ENCODE measurements around the gene VTN.

DNA sequence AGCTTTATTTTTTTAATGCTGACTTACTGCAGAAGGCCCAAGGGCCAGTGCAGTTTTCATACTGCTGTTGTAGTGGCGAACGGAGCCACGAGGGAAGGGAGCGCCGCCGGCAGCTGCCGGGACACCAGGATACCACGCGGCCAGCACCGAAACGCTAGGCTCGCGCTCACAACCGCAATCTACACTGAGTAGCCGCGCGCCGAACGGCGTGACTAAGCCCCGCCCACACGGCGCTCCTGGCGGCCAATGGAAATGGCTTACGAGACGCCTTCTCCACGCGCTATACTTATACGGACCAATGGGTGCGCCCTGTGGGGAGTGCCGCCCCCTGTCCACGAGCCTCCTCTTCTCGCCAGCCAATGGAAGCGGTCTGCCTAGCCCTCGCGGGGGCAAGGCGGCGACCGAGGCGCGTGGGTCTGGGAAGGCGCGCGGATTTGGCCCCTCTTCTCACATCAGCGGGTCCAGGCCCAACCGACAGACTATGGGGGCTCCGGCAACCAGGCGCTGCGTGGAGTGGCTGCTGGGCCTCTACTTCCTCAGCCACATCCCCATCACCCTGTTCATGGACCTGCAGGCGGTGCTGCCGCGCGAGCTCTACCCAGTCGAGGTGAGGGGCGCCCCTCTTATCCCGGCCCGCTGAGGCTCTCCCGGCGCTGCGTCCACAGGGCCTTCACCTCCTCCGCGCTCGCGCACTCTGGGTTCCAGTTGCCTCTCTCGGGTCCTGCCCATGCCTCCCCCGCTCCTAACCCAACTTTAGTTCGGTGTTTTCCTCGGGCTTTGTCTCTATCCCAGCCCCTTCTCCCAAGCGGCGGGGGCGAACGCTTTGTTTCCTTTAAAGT is 51.1 kb downstream of the VTN start, which contains the start of gene TMEM97:
- TF ChIP-seq MYC (IDR thresholded peaks at IDR 0.05; ENCODE audit: borderline replicate concordance, low read length) (peak; percentile 86; the same call in 1 of the 2 replicates), USF2 (IDR thresholded peaks at IDR 0.05) (peak; percentile 51; the same call in 1 of the 2 replicates), EP300 (IDR thresholded peaks at IDR 0.05) (no peak), ESRRA (IDR thresholded peaks at IDR 0.05; ENCODE audit: borderline replicate concordance, low read length) (no peak), POLR2AphosphoS2 (conservative IDR thresholded peaks at IDR 0.05; ENCODE audit: low read length) (no peak), KDM1A (IDR thresholded peaks at IDR 0.05; ENCODE audit: low read depth) (no peak), NFE2L2 (conservative IDR thresholded peaks at IDR 0.05; ENCODE audit: low read length) (no peak), CHD2 (IDR thresholded peaks at IDR 0.05; ENCODE audit: low read length, partially characterized antibody) (no peak)
- TF ChIP-seq, protein P1, sequence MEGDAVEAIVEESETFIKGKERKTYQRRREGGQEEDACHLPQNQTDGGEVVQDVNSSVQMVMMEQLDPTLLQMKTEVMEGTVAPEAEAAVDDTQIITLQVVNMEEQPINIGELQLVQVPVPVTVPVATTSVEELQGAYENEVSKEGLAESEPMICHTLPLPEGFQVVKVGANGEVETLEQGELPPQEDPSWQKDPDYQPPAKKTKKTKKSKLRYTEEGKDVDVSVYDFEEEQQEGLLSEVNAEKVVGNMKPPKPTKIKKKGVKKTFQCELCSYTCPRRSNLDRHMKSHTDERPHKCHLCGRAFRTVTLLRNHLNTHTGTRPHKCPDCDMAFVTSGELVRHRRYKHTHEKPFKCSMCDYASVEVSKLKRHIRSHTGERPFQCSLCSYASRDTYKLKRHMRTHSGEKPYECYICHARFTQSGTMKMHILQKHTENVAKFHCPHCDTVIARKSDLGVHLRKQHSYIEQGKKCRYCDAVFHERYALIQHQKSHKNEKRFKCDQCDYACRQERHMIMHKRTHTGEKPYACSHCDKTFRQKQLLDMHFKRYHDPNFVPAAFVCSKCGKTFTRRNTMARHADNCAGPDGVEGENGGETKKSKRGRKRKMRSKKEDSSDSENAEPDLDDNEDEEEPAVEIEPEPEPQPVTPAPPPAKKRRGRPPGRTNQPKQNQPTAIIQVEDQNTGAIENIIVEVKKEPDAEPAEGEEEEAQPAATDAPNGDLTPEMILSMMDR (IDR thresholded peaks at IDR 0.05): no peak
- TF ChIP-seq, protein P2, sequence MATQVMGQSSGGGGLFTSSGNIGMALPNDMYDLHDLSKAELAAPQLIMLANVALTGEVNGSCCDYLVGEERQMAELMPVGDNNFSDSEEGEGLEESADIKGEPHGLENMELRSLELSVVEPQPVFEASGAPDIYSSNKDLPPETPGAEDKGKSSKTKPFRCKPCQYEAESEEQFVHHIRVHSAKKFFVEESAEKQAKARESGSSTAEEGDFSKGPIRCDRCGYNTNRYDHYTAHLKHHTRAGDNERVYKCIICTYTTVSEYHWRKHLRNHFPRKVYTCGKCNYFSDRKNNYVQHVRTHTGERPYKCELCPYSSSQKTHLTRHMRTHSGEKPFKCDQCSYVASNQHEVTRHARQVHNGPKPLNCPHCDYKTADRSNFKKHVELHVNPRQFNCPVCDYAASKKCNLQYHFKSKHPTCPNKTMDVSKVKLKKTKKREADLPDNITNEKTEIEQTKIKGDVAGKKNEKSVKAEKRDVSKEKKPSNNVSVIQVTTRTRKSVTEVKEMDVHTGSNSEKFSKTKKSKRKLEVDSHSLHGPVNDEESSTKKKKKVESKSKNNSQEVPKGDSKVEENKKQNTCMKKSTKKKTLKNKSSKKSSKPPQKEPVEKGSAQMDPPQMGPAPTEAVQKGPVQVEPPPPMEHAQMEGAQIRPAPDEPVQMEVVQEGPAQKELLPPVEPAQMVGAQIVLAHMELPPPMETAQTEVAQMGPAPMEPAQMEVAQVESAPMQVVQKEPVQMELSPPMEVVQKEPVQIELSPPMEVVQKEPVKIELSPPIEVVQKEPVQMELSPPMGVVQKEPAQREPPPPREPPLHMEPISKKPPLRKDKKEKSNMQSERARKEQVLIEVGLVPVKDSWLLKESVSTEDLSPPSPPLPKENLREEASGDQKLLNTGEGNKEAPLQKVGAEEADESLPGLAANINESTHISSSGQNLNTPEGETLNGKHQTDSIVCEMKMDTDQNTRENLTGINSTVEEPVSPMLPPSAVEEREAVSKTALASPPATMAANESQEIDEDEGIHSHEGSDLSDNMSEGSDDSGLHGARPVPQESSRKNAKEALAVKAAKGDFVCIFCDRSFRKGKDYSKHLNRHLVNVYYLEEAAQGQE (IDR thresholded peaks at IDR 0.05): no peak

Measured in A549 (cell line).